ENCODE measurements around the gene LYRM9. TPM values are rescaled to one million over a fixed set of nuclear protein-coding genes. Genes with fewer than 3 reads are reported as not detected.

The LYRM9 gene
- polyA plus RNA-seq, 1 of the 3 experiments (the other 2 are of a cell fraction): 4.6 TPM

- Histone ChIP-seq H2AFZ (ENCODE audit: low read depth) (no peak overlapping the region), H3K9ac (no peak overlapping the region), H3K27me3 (ENCODE audit: insufficient read depth) (no peaks in the 10 kb centered on the region), H3K9me2 (no peaks in the 10 kb centered on the region), H3K4me2 (no peak overlapping the region), H3F3A (replicated peaks; ENCODE audit: insufficient read depth) (no peaks in the 10 kb centered on the region), H3K9me3 (no peaks in the 10 kb centered on the region), H3K36me3 (replicated peaks in 1 of 2; ENCODE audit: control insufficient read depth in 1 of 2, insufficient read depth in 2 of 2, low read length in 1 of 2) (no peaks in the 10 kb centered on the region), H3K79me2 (ENCODE audit: insufficient read depth) (no peaks in the 10 kb centered on the region), H4K20me1 (ENCODE audit: insufficient read depth) (no peaks in the 10 kb centered on the region), H3K27ac (ENCODE audit: low read depth in 2 of 2, low read length in 1 of 2) (no peak overlapping the region), H3K4me1 (ENCODE audit: control insufficient read depth in 1 of 2, insufficient read depth in 2 of 2, low read depth in 1 of 2, low read length in 1 of 2) (peaks cover 0 to 3% of the 10 kb centered on the region in 2 experiments; a peak in 1 of 4 replicates), H3K4me3 (ENCODE audit: low read depth in 2 of 2, low read length in 1 of 2) (no peak overlapping the region)
- ChIA-PET POLR2A (no interaction called here), CTCF (interaction anchor here (0.8 to 12.4 kb wide), 36 partner anchors 8 to 449 kb away, joined by 3 to 289 read pairs (median 10); partner anchors contain the start of genes KSR1, LYRM9 and NOS2)
- DNase-seq: peak; percentile 30
- TF ChIP-seq NFIC (IDR thresholded peaks at IDR 0.05; ENCODE audit: borderline replicate concordance): no peak
- no peak for TF ChIP-seq CHD2 (IDR thresholded peaks at IDR 0.05; ENCODE audit: low read length, partially characterized antibody)
- no peak for TF ChIP-seq ZBTB33 (IDR thresholded peaks at IDR 0.05; ENCODE audit: borderline replicate concordance, low read depth)
- no peak for TF ChIP-seq MAX (IDR thresholded peaks at IDR 0.05; ENCODE audit: low read depth)
- TF ChIP-seq NRF1 (IDR thresholded peaks at IDR 0.05; ENCODE audit: low read depth, low read length): no peak
- no peak for TF ChIP-seq TEAD4 (IDR thresholded peaks at IDR 0.05; ENCODE audit: borderline replicate concordance, insufficient read depth)
- TF ChIP-seq ELF1 (IDR thresholded peaks at IDR 0.05): no peak
- no peak for TF ChIP-seq RFX5 (IDR thresholded peaks at IDR 0.05; ENCODE audit: low read length)
- TF ChIP-seq EZH2phosphoT487 (IDR thresholded peaks at IDR 0.05; ENCODE audit: borderline replicate concordance, low read depth): no peak
- no peak for TF ChIP-seq GATA2 (CRISPR knock-in tag; IDR thresholded peaks at IDR 0.05)
- TF ChIP-seq FOXJ3 (CRISPR knock-in tag; IDR thresholded peaks at IDR 0.05): no peak
- WGBS (ENCODE audit: low lambda C conversion rate): 73% methylated on average over 13 of the region's 13 CpGs
Observed at GRCh38 chr17:27878776-27879562, 14.2 kb downstream of the LYRM9 start.

- no peak overlapping the region for H3K4me3 ChIP-seq (ENCODE audit: low read depth in 2 of 2, low read length in 1 of 2)
- H3K27ac ChIP-seq (ENCODE audit: low read depth in 2 of 2, low read length in 1 of 2): no peak overlapping the region
- DNase-seq: no peak
- no peaks in the 10 kb centered on the region for H3K27me3 ChIP-seq (ENCODE audit: insufficient read depth)
- no peak overlapping the region for H2AFZ ChIP-seq (ENCODE audit: low read depth)
- H3K9ac ChIP-seq: no peak overlapping the region
- no peaks in the 10 kb centered on the region for H3K9me2 ChIP-seq
- H3K9me3 ChIP-seq: no peaks in the 10 kb centered on the region
- no peaks in the 10 kb centered on the region for H4K20me1 ChIP-seq (ENCODE audit: insufficient read depth)
- ChIA-PET POLR2A (no interaction called here), CTCF (interaction anchor here (3.5 kb wide), 1 partner anchor 68 kb away, joined by 21 read pairs; no protein-coding TSS in a partner anchor)
- H3K4me2 ChIP-seq: no peak overlapping the region
- WGBS (ENCODE audit: low lambda C conversion rate): 60% methylated on average over 2 of the region's 2 CpGs
- no peak for TF ChIP-seq REST (IDR thresholded peaks at IDR 0.05; ENCODE audit: low read depth, low read length)
- TF ChIP-seq SMC3 (IDR thresholded peaks at IDR 0.05; ENCODE audit: low read depth, low read length): no peak
- TF ChIP-seq FOSL2 (IDR thresholded peaks at IDR 0.05; ENCODE audit: borderline replicate concordance, low read depth): no peak
- no peak for TF ChIP-seq IRF3 (IDR thresholded peaks at IDR 0.05; ENCODE audit: low read depth, low read length)
- no peak for TF ChIP-seq FOXM1 (IDR thresholded peaks at IDR 0.05; ENCODE audit: low read depth)
- H3F3A ChIP-seq (replicated peaks; ENCODE audit: insufficient read depth): no peaks in the 10 kb centered on the region
- H3K36me3 ChIP-seq (replicated peaks in 1 of 2; ENCODE audit: control insufficient read depth in 1 of 2, insufficient read depth in 2 of 2, low read length in 1 of 2): no peaks in the 10 kb centered on the region
- no peaks in the 10 kb centered on the region for H3K4me1 ChIP-seq (ENCODE audit: control insufficient read depth in 1 of 2, insufficient read depth in 2 of 2, low read depth in 1 of 2, low read length in 1 of 2)
- H3K79me2 ChIP-seq (ENCODE audit: insufficient read depth): no peaks in the 10 kb centered on the region
Observed at GRCh38 chr17:27873746-27874145, 19.4 kb downstream of the LYRM9 start.

Measured in SK-N-SH (cell line).